Endothelial cell of umbilical vein (primary cell): ENCODE results near the gene SLC12A2.

ENCODE experiments used
- CTCF ChIP-seq, 2 donors: IDR thresholded peaks; 1 replicate in 1 of 2; 2 replicates in 1 of 2; pipeline ENCODE4 v1.5.1; 2011; ENCODE audit warnings: low read length in 2 of 2, mild to moderate bottlenecking in 2 of 2, moderate library complexity in 2 of 2, control low read depth in 1 of 2, inconsistent platforms in 1 of 2, low read depth in 1 of 2; ENCODE audit not compliant: insufficient read depth in 1 of 2; ENCODE audit errors: extremely low read depth in 1 of 2
- EZH2 ChIP-seq: IDR thresholded peaks from 2 replicates; pipeline ENCODE4 v1.6.1; 2012; ENCODE audit warnings: borderline replicate concordance, low read depth, mild to moderate bottlenecking, moderate library complexity, low read length, inconsistent platforms; ENCODE audit not compliant: severe bottlenecking
- MYC ChIP-seq: IDR thresholded peaks from one replicate; pipeline ENCODE4 v1.6.1; 2011; ENCODE audit warnings: mild to moderate bottlenecking, low read depth, low read length
- POLR2A ChIP-seq: IDR thresholded peaks from 2 replicates; pipeline ENCODE4 v1.6.1; 2012; ENCODE audit warnings: low read depth, mild to moderate bottlenecking, control low read depth, low read length
- POLR2AphosphoS5 ChIP-seq: IDR thresholded peaks from 2 replicates; pipeline ENCODE4 v1.6.1; 2012; ENCODE audit warnings: low read depth, mild to moderate bottlenecking, control low read depth, low read length, moderate library complexity; ENCODE audit not compliant: insufficient read depth

GRCh38 chr5:128040927-128041326 lies 42.6 kb upstream of the SLC12A2 start:
- TF ChIP-seq CTCF (IDR thresholded peaks at IDR 0.05; ENCODE audit: extremely low read depth in 1 of 2, insufficient read depth in 1 of 2, low read depth in 1 of 2, low read length in 2 of 2) (no peak), EZH2 (no peak), MYC (no peak), POLR2AphosphoS5 (no peak), POLR2A (no peak)
